HK-2 (cell line): ENCODE data around the gene GALP.
"Not testable (repeated sequence)": the region's sequence is repeated elsewhere in the genome, so short reads cannot be mapped to it uniquely, and the experiment has no call there.

Experiments used
- DNase-seq: peaks from one replicate; pipeline ENCODE4 v3.0.0-alpha.2; 2018; ENCODE audit not compliant: unreplicated experiment

The GALP gene

DNA sequence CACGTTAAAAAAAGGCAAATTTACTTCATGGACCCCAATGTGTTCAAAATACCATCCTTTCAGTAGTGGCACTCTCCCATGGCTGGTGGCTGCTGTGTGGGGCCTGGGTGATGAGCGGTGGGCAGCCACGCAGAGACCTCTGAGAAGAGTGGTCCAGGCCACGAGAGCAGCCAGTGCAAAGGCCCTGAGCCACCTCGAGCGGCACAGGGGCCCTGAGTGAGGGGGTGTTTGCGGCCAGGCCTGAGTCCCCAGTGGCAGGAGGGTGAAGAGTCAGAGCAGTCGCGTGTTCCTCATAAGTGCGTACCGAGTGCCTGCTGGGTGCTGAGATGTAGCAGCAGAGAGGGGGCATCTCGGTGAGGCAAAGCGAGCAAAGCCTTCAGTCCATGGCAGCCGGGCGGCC lies 27.7 kb upstream of the GALP start:
- no peak for DNase-seq

DNA sequence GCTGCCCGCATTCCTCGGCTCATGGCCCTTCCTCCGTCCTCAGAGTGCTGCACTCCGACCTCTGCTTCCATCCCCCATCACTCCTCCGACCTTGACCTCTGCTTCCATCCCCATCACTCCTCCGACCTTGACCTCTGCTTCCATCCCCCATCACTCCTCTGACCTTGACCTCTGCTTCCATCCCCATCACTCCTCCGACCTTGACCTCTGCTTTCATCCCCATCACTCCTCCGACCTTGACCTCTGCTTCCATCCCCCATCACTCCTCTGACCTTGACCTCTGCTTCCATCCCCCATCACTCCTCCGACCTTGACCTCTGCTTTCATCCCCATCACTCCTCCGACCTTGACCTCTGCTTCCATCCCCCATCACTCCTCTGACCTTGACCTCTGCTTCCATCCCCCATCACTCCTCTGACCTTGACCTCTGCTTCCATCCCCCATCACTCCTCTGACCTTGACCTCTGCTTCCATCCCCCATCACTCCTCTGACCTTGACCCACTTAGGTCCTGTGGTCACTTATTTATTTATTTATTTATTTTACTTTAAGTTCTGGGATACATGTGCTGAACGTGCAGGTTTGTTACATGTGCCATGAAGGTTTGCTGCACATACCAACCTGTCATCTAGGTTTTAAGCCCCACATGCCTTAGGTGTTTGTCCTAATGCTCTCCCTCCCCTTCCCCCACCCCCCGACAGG lies 26.7 kb upstream of the GALP start:
- not testable (repeated sequence) for DNase-seq

DNA sequence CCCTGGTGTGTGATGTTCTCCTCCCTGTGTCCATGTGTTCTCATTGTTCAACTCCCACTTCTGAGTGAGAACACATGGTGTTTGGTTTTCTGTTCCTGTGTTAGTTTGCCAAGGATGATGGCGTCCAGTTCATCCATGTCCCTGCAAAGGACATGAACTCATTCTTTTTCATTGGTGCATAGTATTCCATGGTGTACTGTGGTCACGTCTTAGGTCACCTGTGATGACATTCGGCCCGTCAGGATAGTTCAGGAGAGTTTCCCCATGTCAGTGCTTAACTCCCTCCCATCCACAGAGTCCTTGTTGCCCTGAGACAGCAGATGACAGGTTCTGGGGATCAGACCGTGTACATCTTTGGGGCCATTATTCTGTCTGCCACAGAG lies 26.2 kb upstream of the GALP start:
- DNase-seq, result no peak

DNA sequence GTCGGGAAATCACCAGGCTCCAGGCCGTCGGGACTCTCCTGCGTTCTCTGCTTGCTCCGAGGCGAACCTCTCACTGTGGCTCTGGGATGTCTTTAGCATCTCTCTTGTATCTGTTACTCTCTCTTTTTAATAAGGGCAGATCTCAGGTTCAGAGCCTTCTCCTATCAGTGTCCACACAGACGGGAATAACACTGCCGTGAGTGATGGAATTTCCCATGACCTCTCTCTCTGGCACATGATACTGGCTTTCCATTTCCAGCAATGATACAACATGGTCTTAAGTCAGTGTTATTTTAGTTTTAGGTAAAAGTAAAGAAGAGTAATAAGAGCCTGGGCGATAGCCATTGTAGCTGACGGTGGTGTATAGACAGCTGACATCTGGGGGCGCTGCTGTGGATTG lies 25.4 kb upstream of the GALP start:
- no peak for DNase-seq

DNA sequence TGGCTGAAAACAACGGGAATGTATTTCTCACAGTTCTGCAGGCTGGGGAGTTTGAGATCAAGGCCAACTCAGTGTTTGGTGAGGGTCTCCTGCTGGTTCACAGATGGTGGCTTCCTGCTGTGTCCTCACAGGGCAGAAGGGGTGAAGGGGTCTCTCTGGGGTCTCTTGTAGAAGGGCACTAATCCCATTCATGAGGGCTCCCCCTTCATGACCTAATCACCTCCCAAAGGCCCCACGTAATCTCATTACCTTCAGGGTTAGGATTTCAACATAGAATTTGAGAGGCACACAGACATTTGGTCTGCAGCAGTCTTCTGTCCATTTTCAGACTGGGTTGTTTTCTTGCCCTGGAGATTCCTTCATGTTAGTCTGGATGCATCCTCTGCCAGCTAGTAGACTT lies 23.2 kb upstream of the GALP start:
- DNase-seq, result no peak

DNA sequence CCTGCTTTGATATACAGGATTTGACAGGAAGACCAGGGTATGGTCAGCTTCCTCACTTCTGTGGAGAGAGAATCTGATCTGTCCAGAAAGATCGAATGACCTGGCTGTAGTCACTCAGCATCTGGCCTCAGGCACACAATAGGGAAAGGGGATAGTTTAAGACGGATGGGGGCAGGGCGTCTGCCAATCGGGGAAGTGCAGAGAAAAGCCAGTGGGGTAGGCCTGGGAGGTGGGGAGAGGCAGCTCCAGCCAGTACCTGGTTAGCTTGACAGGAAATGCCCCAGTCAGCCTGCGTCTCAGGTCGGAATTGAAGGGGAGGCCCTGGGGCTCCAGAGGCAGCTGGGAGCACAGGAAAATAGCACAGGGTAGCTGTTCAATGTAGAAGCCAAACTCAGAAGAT lies 22.3 kb upstream of the GALP start:
- no peak for DNase-seq

DNA sequence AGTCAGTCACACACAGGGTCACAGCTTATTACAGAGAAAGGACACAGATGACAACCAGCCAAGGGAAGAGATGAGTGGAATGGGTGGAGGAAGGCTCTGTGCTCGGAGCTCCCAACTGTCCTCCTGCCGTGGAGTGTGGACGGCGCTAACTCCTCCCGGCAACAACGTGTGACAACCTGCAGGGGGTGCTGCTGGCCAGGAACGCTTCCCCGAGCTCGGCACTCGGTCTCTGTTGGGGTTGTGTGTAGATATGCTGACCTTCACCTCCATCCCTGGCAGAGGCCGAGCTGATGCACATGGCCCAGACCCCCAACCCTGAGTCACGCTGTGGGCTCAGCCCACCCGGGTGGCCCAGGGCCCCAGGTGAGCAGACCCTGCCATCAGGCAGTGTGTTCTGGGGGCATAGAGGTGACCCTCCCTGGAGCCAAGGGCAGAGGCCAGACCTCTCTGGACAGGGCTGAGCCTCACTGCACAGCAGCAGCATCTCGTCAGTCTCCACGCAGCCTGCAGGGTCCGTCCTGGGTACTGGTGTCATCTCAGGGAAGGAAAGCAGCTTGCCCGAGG lies 20.6 kb upstream of the GALP start:
- DNase-seq, result no peak

DNA sequence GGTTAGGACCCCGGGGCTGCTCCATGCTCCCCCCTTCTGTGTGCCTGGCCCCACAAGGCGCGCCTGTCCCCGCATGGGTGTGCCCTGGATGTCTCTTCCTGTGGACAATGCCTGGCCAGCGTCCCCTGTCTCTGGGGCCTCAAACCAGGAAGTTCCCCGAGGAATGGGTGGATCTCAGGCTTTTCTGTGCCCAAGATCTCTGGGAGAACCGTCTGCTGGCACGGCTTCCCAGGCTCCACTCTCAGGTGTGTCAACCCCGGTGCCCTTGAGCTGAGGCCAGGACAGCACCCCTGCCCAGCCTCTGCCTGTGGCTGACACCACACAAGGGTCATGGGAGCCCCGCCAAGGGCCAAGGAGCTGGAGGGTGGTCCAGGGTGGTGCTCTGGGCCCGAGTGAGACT lies 19.0 kb upstream of the GALP start:
- no peak for DNase-seq

DNA sequence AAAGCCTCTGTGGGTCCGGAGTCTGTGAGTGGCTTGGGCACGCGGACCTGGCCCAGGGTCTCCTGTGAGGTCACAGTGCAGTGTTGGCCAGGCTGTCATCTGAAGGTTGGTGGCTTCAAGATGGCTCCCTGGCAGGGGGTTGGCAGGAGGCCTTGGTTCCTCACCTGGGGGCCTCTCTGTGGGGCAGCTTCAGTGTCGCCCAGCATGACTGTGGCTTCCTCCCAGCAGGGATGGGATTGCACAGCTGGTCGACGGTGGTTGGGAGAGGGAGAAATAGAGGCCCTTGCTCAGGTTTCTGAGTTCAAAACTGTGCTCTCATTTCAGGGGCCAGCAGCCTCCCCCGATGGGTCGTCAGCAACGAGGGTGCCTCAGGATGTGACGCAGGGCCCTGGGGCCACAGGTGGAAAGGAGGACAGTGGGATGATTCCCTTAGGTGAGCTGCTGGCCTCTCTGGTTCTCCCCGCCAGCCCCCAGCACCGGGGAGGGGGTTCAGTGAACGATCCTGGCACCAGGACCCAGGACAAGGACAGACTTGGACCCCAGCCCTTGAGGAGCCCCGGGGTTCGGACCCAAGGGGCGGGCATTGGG lies 17.5 kb upstream of the GALP start:
- no peak for DNase-seq

DNA sequence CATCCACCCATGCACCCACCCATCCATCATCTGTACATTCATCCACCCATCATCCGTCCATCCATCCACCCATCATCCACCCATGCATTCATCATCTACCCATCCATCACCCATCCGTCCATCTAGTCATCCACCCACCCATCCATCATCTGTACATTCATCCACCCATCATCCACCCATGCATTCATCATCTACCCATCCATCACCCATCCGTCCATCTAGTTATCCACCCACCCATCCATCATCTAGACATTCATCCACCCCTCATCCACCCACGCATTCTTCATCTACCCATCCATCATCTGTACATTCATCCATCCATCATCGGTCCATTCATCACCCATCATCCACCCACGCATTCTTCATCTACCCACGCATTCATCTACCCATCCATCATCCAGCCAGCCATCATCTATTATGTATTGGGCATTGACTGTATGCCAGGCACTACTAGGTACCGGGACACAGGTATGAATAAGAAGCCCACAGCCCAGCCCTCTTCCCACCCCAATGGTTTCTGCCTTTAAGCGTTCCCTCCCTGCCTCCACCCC lies 16.7 kb upstream of the GALP start:
- no peak for DNase-seq

DNA sequence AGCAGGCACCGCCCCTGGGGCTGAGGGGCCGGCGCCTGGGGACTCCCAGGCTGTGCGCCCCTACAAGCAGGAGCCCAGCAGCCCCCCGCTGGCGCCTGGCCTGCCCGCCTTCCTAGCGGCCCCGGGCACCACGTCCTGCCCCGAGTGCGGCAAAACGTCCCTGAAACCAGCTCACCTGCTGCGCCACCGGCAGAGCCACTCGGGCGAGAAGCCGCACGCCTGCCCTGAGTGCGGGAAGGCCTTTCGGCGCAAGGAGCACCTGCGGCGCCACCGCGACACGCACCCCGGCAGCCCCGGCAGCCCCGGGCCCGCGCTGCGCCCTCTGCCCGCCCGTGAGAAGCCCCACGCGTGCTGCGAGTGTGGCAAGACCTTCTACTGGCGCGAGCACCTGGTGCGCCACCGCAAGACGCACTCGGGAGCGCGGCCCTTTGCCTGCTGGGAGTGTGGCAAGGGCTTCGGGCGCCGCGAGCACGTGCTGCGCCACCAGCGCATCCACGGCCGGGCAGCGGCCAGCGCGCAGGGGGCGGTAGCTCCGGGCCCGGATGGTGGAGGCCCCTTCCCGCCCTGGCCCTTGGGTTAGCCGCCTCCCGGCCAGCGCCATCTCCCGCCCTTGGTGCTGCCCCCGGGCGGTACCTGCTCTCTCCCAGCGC lies 16.1 kb upstream of the GALP start:
- DNase-seq, result no peak

DNA sequence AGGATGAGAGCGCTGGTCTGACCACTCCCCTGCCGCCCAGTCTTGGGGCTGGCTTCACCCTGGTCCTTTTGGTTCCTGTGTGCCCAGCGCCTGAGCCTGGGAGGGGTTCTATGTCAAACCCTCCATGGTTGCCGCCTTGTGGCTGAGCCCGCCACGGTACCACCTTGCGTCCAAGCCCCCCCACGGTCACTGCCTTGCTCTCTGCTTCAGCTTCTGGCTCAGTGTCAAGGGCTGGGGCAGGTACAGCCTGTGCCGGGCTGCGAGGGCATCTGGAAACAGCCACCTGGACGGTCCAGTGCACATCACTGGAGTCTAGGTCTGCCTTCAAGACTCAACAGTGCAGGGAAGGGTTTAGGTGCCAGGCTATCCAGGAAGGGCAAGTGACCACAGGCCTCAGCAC lies 14.3 kb upstream of the GALP start:
- no peak for DNase-seq

DNA sequence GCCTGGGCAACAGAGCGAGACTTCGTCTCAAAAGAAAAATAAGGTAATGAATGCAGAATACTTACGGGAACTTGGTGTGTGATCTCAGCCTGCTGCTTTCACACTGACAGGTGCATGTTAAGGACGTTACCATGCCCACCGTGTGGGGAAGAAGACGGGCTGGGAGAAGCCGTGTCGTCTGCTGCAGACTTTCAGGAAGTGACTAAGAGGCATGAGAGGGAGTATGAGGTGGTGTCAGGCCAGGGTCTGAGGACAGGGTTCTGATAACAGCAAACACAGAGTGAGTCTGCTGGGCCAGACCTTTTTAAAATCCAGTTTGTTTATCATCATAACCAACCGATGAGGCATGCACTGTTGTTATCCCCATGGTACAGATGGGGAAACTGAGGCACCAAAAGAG lies 13.6 kb upstream of the GALP start:
- DNase-seq, result peak; percentile 54

DNA sequence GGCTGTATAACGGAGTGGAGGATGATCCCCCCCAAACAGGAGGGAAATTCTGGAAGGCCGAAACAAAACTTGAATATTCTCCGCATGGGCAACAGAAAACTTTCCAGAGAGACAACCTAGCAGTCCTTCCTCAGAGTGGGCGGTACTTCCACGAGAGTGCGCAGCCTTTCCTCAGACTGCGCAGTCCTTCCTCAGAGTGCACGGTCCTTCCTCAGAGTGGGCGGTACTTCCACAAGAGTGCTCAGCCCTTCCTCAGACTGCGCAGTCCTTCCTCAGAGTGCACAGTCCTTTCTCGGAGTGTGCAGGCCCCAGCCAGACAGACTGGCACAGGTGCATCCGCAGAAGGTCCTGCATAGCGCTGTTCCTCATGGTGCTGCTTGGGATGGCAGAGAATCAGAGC lies 12.7 kb upstream of the GALP start:
- no peak for DNase-seq

DNA sequence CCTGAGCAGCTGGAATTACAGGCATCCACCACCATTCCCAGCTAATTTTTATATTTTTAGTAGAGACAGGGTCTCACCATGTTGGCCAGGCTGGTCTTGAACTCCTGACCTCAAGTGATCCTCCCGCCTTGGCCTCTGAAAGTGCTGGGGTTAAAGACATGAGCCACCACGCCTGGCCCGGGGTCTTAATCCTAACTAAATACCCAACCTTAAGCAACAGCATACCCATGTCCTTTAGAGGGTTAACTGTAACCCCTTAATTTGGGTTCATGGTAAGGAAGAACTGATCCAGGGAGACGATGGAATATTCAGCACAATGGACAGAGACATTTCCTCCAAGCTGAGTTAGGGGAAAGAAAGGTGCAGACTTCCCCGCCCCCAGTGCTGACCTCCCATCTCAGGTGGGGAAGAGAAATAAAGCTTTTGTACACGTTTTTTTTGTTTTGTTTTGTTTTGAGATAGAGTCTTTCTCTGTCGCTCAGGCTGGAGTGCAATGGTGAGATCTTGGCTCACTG lies 8.7 kb upstream of the GALP start:
- no peak for DNase-seq

DNA sequence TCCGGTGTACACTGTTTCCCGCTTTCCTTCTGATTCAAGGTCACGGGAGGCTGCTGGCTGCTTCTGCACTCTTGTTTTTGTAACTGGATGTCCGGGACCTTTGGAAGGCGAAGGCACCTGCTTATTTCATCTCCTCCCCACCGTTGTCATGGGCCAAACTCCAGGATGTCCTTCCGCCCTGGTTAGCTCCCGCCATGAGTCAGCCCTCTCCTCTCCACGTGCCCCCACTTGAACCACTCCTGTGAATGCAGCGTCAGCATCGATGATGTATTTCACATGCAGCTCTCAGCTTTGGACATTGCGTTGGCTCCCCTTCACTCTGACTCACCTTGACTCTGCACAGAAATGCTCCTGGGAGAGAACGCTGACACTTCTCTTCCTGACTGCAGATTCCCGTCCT lies 5.5 kb upstream of the GALP start:
- DNase-seq, result peak; percentile 96

DNA sequence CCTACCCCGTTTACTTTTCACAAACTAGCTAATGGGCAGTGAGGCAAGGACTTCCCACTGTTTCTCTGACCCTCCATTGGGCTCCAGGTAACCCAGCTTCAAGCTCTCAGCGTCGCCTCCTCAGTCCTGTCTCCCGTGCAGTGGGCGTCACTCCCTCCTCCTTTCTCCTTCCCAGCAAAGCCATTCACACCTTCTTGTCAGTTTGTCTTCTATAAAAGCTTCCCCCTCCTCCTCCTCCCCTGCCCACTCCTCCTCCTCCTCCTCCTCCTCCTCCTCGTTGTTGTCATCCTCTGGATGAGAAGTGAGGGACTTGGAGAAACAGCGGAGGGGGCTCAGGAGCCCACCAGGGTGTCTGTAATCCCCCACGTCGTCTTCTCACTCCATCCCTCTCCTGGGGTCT lies 1.7 kb upstream of the GALP start:
- DNase-seq, result no peak

DNA sequence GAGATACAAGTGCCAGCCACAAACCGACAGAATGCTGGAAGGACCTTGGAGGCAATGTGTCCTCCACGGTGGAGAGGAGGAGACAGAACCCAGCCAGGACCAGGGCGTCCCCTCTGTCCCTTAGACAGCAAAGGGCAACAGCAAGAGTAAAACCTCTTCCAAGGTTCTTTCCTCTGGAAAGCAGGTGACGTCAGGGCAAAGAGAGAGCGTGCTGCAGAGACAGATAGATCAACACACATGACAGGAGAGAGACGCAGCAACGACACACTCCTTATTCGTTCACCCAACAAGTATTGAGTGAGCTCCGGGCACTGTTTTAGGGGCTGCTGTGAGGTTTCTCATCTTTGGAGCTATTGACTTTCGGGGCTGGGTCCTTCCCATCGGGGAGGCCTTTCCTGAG lies 1.3 kb upstream of the GALP start:
- no peak for DNase-seq

DNA sequence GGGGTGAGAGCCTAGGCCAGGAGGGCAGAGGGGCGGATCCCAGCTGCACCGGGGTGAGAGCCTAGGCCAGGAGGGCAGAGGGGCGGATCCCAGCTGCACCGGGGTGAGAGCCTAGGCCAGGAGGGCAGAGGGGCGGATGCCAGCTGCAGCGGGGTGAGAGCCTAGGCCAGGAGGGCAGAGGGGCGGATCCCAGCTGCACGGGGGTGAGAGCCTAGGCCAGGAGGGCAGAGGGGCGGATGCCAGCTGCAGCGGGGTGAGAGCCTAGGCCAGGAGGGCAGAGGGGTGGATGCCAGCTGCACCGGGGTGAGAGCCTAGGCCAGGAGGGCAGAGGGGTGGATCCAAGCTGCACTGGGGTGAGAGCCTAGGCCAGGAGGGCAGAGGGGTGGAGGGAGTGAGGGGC lies 502 bp downstream of the GALP start:
- DNase-seq, result not testable (repeated sequence)

DNA sequence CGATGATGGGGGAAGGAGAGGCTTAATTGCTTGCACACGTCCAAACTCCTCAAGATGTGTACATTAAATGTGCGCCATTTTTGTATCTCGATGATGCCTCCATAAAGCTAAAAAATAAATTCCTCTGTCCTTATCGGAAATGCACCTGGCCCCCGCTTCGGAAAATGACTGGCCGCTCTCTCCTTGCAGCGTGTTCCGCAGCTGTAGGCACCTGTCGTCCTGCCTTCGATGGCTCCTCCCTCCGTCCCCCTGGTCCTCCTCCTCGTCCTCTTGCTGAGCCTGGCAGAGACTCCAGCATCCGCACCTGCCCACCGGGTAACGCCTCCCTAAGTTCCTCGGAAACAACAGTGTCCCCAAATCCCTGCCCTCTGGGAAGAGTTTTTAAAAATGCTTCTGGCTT lies 1.1 kb downstream of the GALP start:
- no peak for DNase-seq

DNA sequence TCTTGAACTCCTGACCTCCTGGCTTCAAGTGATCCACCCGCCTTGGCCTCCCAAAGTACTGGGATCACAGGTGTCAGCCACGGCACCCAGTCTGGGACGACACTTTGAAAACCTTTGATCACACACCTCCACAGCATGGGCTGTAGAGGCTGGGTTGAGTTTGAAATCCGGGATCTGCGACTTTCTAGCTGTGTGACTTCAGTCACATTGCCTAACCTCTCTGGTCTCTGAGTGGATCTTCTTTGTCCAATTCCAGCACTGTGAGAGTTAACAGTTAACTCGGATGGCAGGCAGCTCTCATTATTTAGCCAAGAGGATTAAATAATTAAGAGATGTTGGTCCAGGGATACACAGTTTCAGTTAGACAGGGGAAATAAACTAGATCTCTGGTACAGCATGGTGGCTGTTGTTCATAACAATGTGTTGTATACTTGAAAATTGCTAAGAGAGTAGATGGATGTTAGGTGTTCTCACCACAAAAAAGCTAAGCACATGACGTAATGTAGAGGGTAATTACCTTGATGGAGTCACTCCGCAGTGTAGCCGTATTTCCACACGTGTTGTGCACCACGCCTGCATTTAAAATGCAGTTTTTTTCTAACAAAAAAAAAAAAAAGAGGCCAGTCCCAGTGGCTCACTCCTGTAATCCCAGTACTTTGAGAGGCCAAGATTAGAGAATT lies 1.9 kb downstream of the GALP start:
- no peak for DNase-seq

DNA sequence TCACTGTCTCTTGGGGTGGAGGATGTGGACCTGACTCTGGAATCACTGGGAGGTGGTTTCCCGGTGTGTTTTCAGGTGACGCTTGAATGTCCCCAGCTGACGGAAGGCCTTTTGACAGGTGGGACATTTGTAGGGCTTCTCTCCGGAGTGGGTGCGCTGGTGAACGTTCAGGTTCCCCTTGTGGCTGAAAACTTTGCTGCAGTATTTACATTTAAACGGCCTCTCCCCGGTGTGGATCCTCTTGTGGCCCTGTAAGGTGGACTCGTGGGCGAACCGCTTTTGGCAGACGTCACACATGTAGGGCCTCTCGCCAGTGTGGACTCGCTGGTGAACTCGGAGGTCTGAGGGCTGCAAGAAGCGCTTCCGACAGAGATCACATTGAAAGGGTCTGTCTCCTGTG lies 14.0 kb downstream of the GALP start:
- DNase-seq, result no peak
